ENCODE measurements around the gene EXOC3. TPM values are rescaled to one million over a fixed set of nuclear protein-coding genes. Genes with fewer than 3 reads are reported as not detected.
"Not testable (repeated sequence)": the region's sequence is repeated elsewhere in the genome, so short reads cannot be mapped to it uniquely, and the experiment has no call there.

The EXOC3 gene
- total RNA-seq, 1 donor, result 59.0 TPM

DNA sequence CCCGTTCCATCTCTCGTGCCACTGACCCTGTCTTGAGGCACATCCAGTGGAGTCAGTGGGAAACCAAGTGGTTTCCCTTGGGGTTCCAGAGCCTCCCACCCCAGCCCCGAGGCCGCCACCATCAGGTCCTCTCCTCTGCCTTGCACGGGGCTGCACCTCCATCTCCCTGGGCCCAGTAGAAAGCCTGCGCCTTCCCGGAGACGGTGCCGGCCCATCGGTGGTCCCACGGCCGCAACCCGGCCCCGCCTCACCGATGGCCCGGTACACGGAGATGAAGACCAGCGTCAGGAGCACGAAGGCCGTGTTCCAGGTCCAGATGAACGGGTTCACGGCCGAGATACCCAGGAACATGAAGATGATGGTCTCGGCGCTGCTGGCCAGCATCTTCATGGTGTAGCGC lies 40.0 kb downstream of the EXOC3 start:
- DNase-seq (ENCODE audit: low read depth in 2 of 3, low spot score in 2 of 3), result no peak

DNA sequence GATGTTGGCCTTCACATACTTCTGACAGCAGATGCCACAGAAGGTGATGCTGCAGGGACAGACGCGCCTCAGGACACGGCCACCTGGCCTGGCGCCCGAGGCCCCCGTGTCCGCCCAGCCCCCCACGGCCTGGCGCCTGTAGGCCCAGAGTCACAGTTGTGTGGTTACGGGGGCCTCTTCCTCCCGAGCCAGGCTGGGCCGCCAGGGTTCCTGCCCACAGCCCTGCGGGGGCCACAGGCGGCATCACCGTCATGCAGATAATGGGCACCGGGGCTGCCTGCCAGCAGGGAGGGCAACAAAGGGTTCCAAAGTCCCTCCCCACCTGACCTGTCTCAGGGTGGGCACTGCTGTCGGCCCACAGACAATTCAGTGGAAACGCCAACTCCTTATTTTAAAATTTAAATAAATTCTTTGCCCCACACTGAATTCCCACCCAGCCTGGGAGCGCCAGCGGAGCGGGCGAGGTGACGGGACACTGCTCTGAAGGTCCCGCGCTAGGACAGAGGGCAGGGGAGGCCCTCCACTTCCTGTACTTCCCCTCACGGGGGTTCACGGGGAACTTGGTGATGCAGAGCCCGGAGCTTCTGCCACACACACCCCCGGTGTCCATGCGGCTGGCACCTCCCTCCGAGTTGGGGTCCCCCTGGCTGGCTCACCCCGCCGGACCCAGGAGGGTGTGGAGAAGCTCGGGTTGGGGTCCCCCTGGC lies 40.6 kb downstream of the EXOC3 start:
- DNase-seq (ENCODE audit: low read depth in 2 of 3, low spot score in 2 of 3), result peak in 2 of 3 donors; percentile 71 to 83

DNA sequence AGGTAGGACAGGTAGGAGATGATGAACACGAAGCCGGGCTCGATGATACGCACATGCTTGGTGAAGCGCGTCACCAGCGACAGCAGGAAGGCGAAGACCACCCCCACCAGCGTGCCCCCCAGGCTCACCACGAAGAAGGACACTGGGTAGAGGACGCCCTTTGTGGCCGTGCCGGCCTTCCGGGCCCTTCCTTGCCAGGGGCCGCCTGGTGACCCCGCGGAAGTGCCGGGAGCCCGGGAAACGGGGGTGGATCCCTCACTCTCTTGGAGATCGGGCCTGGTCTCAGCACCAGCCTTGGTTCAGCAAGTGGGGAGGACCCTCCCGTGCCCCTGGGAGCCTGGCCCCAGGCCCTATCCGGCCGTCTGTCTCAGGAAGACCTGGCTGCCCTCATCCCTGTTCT lies 41.6 kb downstream of the EXOC3 start:
- DNase-seq (ENCODE audit: low read depth in 2 of 3, low spot score in 2 of 3), result no peak

DNA sequence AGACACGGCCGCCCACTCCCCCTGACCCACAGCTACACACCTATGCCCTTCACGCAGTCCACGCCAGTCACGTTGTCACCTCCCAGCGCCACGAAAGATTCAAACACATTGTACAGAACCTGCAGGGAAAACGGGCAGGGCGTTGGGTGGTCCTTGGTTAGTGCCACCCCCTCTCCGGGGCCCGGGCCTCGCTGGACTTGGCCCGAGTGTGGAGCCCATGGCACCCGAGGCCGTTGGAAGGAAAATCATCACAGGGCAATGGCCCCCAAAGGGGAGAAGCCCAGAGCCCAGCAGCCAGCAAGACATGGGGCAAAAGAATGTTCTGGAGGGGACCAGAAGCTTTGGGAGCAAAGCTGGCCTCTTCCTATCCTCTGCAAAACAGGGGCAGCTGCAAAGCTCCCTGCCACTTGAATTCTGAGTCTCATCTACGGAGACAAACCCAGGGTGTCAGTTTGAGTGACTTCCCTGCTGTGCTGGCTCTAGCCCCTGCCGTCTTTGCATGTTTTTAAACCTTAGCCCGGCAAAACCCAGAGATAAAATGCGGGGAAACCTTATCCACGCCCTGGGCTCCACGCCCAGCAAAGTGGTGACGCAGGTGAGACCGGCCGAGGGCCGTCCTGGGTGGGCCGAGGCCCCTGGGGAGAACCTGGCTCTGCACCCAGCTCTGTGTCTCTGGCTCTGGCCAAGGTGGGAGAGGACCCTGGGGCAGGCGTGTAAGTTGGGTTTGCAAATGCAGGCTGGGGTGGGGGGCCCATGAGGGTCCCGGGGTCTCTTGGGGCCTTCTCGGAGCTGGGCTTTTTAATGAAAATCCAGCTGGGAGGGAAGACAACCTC lies 42.4 kb downstream of the EXOC3 start:
- no peak for DNase-seq (ENCODE audit: low read depth in 2 of 3, low spot score in 2 of 3)

DNA sequence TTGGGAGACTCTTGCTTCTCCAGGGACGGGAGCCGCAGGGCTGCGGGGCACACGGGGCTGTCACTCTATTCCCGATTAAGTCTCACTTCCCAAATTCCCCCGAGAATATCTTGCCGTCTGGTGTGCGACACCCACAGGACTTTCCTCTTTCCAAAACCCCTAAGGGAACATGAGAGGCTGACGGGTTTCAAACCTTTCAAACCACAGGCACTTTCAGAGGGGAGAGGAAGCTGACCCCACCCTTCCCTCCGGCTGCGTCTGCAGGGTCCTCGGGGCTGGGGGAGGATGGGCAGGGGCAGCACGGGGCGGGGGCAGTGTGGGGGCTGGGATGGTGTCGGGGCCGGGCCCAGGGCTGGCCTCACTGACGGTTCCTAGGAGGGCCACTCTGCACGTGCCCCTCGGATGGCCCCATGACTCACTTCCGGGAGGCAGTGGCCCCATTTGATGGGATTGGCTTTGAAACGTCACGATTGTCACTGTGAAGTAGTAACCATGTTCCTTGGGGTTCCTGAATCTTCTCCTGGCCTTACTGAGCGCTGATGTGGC lies 43.0 kb downstream of the EXOC3 start:
- peak in 2 of 3 donors; percentile 46 to 59 for DNase-seq (ENCODE audit: low read depth in 2 of 3, low spot score in 2 of 3)

DNA sequence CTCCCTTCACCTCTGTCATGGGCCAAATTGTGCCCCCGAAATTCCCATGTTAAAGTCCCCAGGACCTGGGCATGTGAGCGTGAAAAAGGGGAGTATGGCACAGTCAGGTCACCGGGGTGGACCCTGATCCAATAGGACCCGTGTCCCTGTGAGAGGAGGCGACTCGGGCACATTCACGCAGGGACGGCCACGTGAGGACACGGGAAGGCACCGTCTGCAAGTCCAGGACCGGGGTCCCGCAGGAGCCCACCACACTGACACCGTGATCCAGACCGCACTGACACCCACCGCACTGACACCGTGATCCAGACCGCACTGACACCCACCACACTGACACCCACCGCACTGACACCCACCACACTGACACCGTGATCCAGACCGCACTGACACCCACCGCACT lies 43.6 kb downstream of the EXOC3 start:
- not testable (repeated sequence) for DNase-seq (ENCODE audit: low read depth in 2 of 3, low spot score in 2 of 3)

DNA sequence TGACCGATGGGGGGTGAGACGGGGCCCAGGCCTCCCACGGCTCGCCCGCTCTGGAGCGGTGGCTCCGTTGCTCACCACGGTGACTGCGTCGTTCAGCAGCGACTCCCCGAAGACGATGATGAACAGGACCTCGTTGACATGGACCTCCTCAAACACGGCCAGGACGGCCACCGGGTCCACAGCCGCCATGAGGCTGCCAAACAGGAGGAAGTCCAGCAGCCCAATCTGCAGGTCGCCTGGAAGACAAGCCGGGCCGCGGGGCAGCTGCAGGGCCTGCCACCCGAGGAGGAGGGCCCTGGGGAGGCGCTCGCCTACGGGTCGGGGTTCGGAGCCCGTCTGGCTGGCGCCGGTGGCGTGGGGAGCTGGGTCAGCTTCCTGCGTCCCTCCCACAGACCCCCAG lies 45.3 kb downstream of the EXOC3 start:
- no peak for DNase-seq (ENCODE audit: low read depth in 2 of 3, low spot score in 2 of 3)

DNA sequence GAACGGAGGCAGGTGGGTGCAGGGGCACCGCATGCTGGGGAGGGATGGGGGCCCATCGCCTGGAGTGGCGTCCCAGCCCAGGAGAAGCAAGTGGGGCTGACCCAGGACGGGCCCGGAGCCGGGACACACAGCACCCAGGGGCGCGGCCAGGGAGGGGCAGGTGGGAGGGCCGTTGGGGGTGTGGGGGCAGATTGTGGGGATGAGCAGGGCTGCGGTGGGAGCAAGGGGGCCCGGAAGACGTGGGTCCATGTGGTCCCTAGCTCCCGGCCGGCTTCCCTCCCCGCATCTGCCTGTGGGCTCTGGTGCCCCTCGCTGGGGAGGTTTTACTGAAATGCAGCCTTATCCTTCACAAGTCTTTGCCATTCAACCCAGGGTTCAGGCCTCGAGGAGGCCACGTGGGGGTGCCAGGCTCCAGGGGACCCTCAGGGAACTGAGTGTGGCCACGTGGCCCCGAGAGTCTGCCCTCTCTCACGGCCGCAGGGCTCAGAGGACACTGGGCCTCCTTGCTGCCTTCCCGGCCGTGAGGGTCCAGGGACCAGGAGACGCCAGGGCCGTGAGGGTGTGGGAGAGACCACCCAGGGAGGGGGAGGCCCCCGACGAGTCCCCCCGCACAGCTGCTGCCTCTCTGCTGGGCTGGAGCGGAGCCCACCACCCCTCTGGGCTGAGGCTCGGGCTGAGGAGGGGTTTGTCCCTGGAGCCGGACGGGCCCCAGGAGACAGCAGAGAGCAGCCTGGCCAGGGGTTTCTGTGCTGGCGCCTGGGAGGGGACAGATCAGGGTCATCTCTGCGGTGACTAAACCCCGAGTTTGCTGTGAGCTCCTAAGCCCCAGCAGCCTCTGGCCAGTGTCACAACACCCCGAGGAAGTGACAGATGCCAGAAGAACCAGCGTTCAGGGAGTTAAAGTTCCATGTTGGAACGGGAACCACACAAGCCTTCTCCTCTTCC lies 46.0 kb downstream of the EXOC3 start:
- DNase-seq (ENCODE audit: low read depth in 2 of 3, low spot score in 2 of 3), result no peak

DNA sequence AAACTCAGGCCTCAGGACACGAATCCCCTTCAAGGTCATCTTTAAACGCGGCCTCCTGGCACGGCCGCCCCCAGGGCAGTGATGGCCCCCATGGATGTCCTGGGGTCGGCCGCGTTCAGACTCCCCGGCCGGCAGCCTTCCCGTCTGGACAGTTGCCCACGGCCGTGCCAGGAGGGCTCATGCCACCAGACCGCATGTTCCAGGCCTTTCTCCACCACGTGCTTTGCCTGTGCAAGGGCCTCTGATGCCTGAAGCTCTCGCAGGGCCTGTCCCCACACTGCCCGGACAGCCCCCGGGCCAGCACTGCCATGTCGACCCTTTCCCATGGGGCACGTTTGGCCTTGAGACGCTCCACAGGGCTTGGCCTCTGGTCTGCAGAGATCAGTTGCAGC lies 46.7 kb downstream of the EXOC3 start:
- DNase-seq (ENCODE audit: low read depth in 2 of 3, low spot score in 2 of 3), result no peak

DNA sequence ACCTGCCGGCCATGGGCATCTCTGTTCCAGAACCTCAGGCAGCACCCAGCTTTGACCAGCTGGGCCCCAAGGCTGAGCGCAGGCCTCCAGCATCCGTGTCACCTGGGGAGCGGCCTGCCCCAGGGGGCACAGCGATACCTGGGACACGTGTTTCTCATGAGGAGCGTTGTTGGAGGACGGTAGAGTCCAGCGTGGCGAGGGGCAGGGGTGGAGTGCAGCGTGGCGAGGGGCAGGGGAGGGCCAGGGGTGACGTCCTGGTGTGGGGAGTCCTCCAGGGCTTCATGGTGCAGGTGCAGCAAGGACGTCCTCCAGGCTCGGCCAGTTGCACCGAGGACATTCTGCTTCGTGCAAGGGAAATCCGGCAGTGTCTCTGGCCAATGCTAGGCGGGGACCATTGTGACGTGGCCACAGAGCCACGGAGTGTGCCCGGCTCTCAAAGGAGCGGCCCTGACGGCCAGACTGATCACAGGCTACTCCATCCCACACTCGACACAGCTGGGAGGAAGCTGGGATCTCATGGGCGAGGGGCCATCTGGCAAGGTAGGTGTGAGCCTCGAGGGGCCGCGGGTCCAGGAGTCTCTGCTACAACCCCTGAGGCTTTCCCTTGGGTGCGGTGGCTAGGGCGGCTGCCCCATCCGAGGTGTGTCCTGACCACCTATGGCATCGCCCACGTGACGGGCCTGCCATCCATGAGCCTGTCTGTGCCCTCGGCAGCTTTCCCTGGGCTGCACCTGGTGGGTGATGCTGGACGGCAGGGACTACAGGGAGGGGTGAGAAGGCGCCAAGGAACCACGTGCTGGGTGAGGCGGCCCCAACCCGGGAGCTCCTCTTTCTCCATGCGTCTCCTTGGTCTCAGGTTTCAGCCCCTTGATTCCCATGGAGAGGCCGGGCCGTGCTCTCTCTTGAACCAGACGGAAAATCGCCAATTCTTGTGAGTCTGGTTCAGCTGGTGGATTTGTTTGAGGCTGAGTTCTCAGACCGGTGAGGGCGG lies 47.4 kb downstream of the EXOC3 start:
- DNase-seq (ENCODE audit: low read depth in 2 of 3, low spot score in 2 of 3), result no peak

DNA sequence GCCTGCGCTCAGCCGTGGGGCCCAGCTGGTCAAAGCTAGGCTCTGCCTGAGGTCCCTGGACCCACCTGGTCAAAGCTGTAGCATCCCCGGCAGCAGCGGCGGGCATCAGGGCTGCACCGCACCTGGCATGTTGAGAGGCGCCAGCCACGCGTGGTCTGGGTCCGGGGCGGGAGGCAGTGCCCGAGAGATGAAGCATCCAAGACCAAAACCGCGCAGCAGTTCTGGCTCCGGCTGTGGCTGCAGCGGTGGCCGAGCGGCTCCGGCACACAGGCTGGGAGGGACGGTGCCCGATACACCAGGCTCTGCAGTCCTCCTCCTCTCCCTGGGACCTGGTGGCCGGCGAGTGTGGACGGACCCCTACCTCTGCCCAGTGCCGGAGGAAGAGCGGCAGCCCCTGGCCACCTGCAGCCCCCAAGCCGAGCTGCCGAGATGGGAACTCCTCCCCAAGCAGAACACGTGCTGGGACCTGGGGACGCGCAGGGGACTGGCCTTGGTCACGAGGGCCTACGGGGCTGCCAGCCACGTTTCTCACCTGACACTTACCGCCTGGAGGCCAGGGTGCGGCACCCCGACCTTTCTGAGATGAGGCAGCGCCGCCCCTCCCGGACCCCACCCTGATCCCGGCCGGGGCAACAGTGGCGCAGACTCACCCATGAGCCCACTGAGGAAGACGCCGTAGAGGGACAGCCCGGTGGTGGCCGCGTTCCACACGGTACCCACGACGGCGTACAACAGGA lies 48.3 kb downstream of the EXOC3 start:
- no peak for DNase-seq (ENCODE audit: low read depth in 2 of 3, low spot score in 2 of 3)

DNA sequence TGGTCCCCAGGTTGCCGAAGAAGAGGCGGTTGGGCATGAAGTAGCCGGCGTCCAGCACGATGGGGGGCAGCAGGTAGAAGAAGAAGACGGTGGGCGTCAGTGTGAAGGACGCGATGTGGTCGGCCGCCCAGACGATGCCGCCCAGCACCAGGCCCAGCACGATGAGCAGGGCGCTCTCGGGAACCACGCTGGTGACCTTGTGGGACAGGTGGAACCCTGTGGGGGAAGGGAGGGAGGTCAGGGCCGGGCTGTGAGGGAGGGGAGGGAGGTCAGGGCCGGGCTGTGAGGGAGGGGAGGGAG lies 48.8 kb downstream of the EXOC3 start:
- DNase-seq (ENCODE audit: low read depth in 2 of 3, low spot score in 2 of 3), result no peak

DNA sequence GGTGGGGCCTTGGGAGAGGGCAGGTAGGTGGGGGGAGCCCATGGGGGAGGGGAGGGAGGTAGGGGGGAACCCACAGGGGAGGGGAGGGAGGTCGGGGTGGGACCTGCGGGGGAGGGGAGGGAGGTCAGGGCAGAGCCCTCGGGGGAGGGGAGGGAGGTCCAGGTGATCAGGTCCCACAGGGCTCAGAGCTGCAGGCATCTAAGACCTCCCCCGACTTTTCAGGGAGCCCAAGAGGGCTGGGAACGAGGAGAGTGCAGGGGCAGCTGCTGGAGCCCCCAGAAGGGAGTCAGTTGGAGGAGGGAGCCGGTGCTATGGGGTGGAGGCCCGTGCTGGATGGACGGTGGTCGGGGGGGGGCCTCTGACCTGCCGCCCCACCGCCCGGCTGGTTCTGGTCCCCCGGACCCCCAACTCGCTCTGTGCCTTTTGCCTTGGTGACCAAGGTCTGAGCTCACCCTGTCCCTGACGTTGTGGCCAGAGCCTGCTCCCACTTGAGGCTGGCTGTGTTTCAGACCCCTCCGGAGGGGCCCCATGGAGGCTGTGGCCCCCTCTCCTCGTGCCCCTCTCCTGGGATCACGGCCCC lies 49.4 kb downstream of the EXOC3 start:
- DNase-seq (ENCODE audit: low read depth in 2 of 3, low spot score in 2 of 3), result no peak

DNA sequence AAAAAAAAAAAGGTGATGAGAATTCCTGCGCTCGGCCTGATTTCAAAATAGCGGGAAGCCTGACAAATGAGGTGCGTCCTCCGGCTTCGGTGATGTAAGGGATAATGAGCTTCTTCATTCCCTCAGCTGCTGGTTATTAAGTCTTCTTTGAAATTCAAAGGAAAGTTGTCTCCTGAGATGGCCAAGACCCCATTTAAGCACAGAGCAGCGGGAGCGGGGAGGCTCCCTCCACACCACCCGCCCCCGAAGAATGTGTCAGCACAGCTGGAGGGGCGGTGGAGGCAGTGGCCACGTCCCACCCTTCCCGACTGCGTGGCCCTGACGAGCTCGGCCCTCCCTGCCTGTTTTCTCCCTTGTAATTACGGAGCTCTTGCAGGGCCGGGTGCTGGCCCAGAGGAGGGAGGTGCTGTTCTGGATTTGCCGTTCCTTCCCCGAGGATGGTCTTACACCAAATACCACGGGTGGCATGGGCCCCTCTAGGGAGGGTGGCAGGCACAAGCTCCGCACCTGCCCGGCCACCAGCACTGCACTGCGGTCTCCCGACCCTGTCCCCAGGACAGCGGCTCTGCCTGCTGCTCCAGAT lies 50.2 kb downstream of the EXOC3 start:
- no peak for DNase-seq (ENCODE audit: low read depth in 2 of 3, low spot score in 2 of 3)

DNA sequence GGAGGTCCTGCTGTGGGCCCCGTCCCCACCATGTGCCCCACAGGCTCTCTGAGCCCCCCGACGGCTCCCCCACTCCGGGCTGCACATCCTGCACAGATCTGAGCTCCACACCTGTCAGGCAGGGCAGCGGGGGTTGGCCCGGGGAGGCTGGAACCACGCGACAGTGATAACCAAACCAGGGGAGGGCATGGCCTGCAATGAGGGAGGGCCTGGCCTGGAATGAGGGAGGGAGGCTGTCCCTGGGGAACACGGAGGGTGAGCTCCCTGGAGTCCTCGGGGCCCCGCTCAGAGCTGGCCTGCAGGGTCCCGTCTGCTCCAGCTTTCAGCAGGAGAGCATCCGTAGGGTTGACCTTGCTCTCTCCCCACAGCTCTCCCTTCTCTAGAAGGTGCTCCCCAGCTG lies 50.8 kb downstream of the EXOC3 start:
- no peak for DNase-seq (ENCODE audit: low read depth in 2 of 3, low spot score in 2 of 3)

DNA sequence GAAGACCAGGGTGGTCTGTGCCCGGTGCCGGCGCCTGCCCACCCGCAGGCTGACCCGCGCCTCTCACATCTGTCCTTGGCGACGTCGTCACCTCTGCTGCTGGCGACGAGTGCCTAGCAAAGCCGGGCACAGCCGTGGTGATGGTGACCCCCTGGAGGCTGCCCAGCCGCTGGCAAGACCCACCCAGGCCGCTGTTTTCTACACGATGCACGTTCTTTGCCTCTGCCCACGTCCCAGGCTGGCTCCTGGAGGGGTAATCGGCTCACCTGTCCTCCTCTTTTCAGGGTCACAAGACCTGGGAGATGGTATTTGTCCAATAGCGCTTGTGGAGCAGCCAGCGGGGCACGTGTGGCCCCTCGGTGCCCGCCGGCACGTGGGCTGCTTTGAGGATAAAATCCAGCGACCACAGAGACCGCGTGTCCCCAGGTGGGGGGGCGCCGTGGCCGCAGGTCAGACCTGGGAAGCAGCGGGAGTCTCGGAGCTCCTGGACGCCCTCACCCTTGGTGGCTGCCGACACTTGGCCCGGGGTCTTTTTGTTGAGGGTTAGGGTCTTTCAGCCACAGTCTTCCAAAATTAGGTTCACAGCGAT lies 51.8 kb downstream of the EXOC3 start:
- DNase-seq (ENCODE audit: low read depth in 2 of 3, low spot score in 2 of 3), result no peak

DNA sequence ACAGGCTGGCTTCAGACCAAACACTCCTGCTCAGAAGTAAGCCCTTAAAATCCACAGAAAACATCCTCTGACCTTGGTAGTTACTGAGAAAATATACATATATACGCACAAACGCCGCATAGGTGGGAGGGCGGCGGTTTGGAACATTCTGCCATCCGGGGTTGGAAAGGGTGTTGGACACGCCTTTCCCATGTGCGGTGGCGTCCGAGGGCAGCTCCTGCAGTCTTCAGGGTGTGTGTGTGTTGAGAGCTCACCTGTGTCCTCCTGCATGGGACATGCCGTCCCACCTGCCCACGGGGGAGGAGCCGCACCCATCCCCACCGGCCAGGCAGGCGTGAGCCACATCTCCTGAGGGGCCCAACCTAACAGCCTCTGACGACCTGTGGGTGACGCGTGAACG lies 53.1 kb downstream of the EXOC3 start:
- no peak for DNase-seq (ENCODE audit: low read depth in 2 of 3, low spot score in 2 of 3)

DNA sequence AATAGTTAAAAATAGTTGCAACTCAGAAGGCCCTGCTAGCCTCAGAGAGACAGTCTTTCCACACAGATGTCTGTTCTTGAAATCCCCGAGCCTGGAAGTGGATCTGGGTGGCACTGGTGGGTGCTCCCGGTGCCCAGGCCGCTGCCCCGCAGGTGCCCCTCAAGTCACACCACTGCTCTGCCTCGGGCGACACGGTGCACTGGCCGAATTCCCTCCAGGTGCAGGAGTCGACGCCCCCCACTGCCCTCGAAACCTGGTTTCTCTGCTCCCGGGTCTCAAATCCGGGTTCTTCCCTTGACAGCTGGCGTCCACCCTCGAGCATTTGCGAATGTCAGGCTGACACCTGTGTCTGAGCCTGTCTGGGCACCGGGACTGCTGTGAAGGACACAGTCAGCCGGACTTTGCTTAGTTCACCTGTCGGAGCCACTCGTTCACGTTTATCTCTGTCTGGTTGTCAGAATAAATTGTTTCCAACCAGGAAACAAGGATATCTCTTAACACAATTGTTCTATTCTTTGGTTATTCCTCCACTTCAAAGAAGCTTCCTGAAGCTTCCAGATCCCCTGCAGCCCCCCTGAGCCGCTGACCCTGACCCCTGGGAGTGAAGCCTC lies 54.2 kb downstream of the EXOC3 start:
- no peak for DNase-seq (ENCODE audit: low read depth in 2 of 3, low spot score in 2 of 3)

All from hematopoietic multipotent progenitor cell (in vitro differentiated cells).